ENCODE measurements around the gene SMAD5.

The SMAD5 gene

GRCh38 chr5:136123236-136123768 lies 9.3 kb upstream of the SMAD5 start:
- no peak overlapping the region for H3K4me3 Mint-ChIP-seq
- no peaks in the 10 kb centered on the region for H3K36me3 Mint-ChIP-seq (ENCODE audit: low read depth)
- TF ChIP-seq CTCF (IDR thresholded peaks at IDR 0.05), result no peak
- no peak for DNase-seq
- no peak overlapping the region for H3K27ac Mint-ChIP-seq
- H3K4me1 Mint-ChIP-seq, result no peaks in the 10 kb centered on the region
- no peaks in the 10 kb centered on the region for H3K9me3 Mint-ChIP-seq
- peaks cover 12% of the 10 kb centered on the region for H3K27me3 Mint-ChIP-seq (ENCODE audit: low read depth, poor library complexity)

GRCh38 chr5:136127560-136127959 lies 5.1 kb upstream of the SMAD5 start:
- no peak for DNase-seq
- Mint-ChIP-seq H3K4me3 (no peak overlapping the region), H3K4me1 (peaks cover 9% of the 10 kb centered on the region), H3K9me3 (no peaks in the 10 kb centered on the region), H3K27ac (no peak overlapping the region), H3K36me3 (ENCODE audit: low read depth) (no peaks in the 10 kb centered on the region), H3K27me3 (ENCODE audit: low read depth, poor library complexity) (peaks cover 12% of the 10 kb centered on the region)
- no peak for TF ChIP-seq CTCF (IDR thresholded peaks at IDR 0.05)

- Mint-ChIP-seq H3K4me1 (peaks cover 9% of the 10 kb centered on the region), H3K36me3 (ENCODE audit: low read depth) (no peaks in the 10 kb centered on the region), H3K4me3 (no peak overlapping the region), H3K27ac (no peak overlapping the region), H3K27me3 (ENCODE audit: low read depth, poor library complexity) (peaks cover 12% of the 10 kb centered on the region), H3K9me3 (no peaks in the 10 kb centered on the region)
- DNase-seq, result no peak
- no peak for TF ChIP-seq CTCF (IDR thresholded peaks at IDR 0.05)
Observed at GRCh38 chr5:136128481-136128880, 4.2 kb upstream of the SMAD5 start.

DNA sequence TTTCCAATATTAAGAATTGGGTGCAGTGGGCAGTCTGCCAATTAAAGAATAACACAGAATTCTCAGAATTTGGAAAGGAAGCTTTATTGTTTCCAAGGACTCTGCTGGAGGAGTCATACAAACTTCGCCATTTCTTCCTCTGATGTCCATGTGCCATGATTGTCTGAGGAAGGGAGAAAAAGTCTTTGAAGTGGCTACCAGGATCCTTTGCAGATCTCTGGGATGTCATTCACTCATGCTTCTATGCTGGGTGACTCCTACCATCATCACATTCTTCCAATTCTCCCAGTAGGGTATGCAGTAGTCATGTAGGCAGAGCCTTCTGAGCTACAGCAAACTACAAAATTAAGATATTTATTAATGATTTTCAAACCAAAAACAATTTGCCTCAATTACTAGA lies 3.2 kb upstream of the SMAD5 start:
- no peak overlapping the region for H3K27ac Mint-ChIP-seq
- H3K36me3 Mint-ChIP-seq (ENCODE audit: low read depth), result no peaks in the 10 kb centered on the region
- no peak for TF ChIP-seq CTCF (IDR thresholded peaks at IDR 0.05)
- peaks cover 18% of the 10 kb centered on the region for H3K4me1 Mint-ChIP-seq
- H3K27me3 Mint-ChIP-seq (ENCODE audit: low read depth, poor library complexity), result peaks cover 12% of the 10 kb centered on the region
- DNase-seq, result no peak
- H3K9me3 Mint-ChIP-seq, result no peaks in the 10 kb centered on the region
- H3K4me3 Mint-ChIP-seq, result no peak overlapping the region

DNA sequence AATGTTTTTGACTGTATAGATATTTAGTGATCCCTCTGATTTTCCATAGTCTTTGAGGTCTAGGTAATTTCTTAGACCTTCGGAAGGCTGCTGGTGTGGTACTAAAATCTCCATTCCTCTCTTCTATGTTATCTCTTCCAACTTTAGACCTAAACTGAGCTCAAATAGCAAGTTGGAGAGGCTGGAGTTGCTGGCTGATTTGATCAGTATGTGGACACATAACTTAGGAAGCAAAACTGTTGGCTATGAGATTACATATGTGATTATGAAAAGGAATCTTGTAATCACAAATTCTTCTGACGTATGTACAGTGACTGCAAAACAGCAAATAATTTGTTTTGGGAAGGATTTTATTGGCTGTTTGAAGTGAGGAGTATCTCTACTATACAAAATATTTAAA lies 2.1 kb upstream of the SMAD5 start:
- no peak for TF ChIP-seq CTCF (IDR thresholded peaks at IDR 0.05)

GRCh38 chr5:136132087-136132486 lies 558 bp upstream of the SMAD5 start:
- Mint-ChIP-seq H3K27ac (no peak overlapping the region), H3K4me3 (peak overlapping the region; percentile 85), H3K4me1 (peaks cover 32% of the 10 kb centered on the region), H3K9me3 (no peaks in the 10 kb centered on the region), H3K27me3 (ENCODE audit: low read depth, poor library complexity) (peaks cover 6% of the 10 kb centered on the region), H3K36me3 (ENCODE audit: low read depth) (peaks cover 16% of the 10 kb centered on the region)
- DNase-seq, result peak; percentile 7
- TF ChIP-seq CTCF (IDR thresholded peaks at IDR 0.05), result no peak

More for the DNA sequence above, 2.1 kb upstream of the SMAD5 start:
- Mint-ChIP-seq H3K4me1 (peaks cover 29% of the 10 kb centered on the region), H3K9me3 (no peaks in the 10 kb centered on the region), H3K36me3 (ENCODE audit: low read depth) (peaks cover 6% of the 10 kb centered on the region), H3K27me3 (ENCODE audit: low read depth, poor library complexity) (peaks cover 8% of the 10 kb centered on the region), H3K4me3 (no peak overlapping the region), H3K27ac (no peak overlapping the region)
- DNase-seq, result no peak
